Loucy (cell line): ENCODE results near the gene PCCA.
A peak's percentile ranks its signal among the peaks of the same experiment; 100 is the strongest.

Experiments used
- CTCF ChIP-seq: fragments of 200-600 bp; sonication (generic); conservative IDR thresholded peaks from 2 replicates; pipeline ENCODE4 v1.5.1; 2014; ENCODE audit warnings: mild to moderate bottlenecking, antibody characterized with exemption, low read length
- EZH2phosphoT487 ChIP-seq: fragments of 200-600 bp; IDR thresholded peaks from 2 replicates; pipeline ENCODE4 v1.6.1; 2018; ENCODE audit warnings: antibody characterized with exemption, mild to moderate bottlenecking, moderate library complexity, borderline replicate concordance

DNA sequence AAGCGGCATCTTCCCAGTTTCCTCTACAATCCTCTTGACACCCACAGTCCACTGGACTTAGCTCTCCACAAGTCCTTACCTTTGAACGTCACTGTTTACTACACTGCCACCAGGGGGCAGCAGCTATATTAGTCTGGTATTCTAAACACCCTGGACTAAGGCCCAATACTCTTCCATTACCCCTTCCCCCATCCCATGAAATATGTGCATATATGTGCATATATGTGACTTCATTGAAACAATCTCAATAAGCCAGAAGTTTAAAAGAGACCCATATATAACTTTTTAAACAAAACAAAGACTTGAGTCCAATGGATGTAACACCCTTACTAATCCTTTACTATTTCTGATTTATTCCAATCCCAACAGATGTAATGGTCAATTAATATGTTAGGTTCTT, 484.2 kb downstream of the PCCA start:
- TF ChIP-seq CTCF (peak; percentile 91), EZH2phosphoT487 (no peak)
